Raji (cell line): Measurements from ENCODE around the gene PRDX6.

ENCODE experiments used
- POLR2A ChIP-seq: IDR thresholded peaks from 2 replicates; pipeline ENCODE4 v1.6.1; 2011; ENCODE audit warnings: low read depth, low read length, control low read depth; ENCODE audit not compliant: insufficient read depth

PRDX6 gene

GRCh38 chr1:173482683-173483082 is 5.5 kb downstream of the PRDX6 start:
- no peak for TF ChIP-seq POLR2A

- no peak for TF ChIP-seq POLR2A
Observed at GRCh38 chr1:173484276-173484675, 7.1 kb downstream of the PRDX6 start.

- no peak for TF ChIP-seq POLR2A
Observed at GRCh38 chr1:173485401-173485800, 8.3 kb downstream of the PRDX6 start.

GRCh38 chr1:173488001-173488400 is 10.9 kb downstream of the PRDX6 start:
- TF ChIP-seq POLR2A: no peak

- TF ChIP-seq POLR2A: no peak
Observed at GRCh38 chr1:173489149-173489600, 12.0 kb downstream of the PRDX6 start.

GRCh38 chr1:173489929-173490328 is 12.8 kb downstream of the PRDX6 start:
- no peak for TF ChIP-seq POLR2A

- TF ChIP-seq POLR2A: no peak
Observed at GRCh38 chr1:173491508-173491907, 14.4 kb downstream of the PRDX6 start.

GRCh38 chr1:173495609-173496267 is 18.6 kb downstream of the PRDX6 start:
- TF ChIP-seq POLR2A: no peak

GRCh38 chr1:173496757-173497320 is 19.7 kb downstream of the PRDX6 start:
- TF ChIP-seq POLR2A: no peak

- no peak for TF ChIP-seq POLR2A
Observed at GRCh38 chr1:173499729-173500128, 22.6 kb downstream of the PRDX6 start.

- TF ChIP-seq POLR2A: no peak
Observed at GRCh38 chr1:173502104-173502503, 25.0 kb downstream of the PRDX6 start.

- TF ChIP-seq POLR2A: no peak
Observed at GRCh38 chr1:173503391-173503790, 26.3 kb downstream of the PRDX6 start.

- TF ChIP-seq POLR2A: no peak
Observed at GRCh38 chr1:173504268-173504667, 27.1 kb downstream of the PRDX6 start.

- no peak for TF ChIP-seq POLR2A
Observed at GRCh38 chr1:173505391-173505790, 28.3 kb downstream of the PRDX6 start.

GRCh38 chr1:173506437-173506836 is 29.3 kb downstream of the PRDX6 start:
- TF ChIP-seq POLR2A: no peak

GRCh38 chr1:173507205-173507846 is 30.2 kb downstream of the PRDX6 start:
- no peak for TF ChIP-seq POLR2A
